HG02852 (cell line): ENCODE results near the gene CELA2B.
"Not testable (repeated sequence)": the region's sequence is repeated elsewhere in the genome, so short reads cannot be mapped to it uniquely, and the experiment has no call there.

Source experiments
- ATAC-seq: cut with Tn5 transposase; IDR thresholded peaks from one replicate; pipeline ENCODE4 v1.9.1; 2021; ENCODE audit warnings: mild to moderate bottlenecking, moderate library complexity; ENCODE audit not compliant: unreplicated experiment

Gene CELA2B

DNA sequence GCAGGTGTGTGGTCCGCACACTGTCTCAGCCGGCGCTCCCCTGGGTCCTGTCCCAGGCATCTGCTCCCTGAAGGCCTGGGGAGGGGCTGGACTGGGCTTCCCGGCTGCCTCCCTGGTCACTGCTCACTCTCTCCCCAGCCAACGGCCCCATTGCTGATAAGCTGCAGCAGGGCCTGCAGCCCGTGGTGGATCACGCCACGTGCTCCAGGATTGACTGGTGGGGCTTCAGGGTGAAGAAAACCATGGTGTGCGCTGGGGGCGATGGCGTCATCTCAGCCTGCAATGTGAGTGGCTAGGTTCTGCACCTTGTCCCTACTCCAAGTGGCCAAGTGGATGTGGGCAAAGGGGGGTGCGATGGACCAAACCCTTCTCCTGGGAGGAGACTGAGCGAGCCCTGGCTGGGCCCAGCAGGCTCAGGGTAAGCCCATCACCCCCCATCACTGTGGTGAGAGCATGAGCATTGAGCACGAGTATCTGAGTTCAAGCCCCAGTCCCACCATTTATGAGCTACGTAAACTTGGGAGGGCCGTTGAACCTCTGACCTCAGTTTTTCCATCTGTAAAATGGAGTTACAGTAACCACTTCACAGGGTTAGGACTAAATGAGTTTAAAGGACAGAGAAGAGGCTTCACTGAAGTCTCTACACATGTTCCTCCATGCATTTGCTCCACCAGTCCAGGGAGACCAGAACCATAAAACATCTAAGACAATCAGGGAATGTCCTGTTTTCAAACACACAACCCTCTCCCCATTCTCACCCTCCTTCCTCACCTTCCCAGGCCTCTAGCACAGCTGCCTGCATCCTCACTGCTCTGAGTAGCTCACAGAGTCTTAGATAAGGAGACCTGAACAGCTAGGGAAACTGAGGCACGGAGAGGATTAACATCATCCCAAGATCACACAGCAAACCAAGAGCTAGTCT, 31.2 kb upstream of the CELA2B start:
- ATAC-seq: no peak

DNA sequence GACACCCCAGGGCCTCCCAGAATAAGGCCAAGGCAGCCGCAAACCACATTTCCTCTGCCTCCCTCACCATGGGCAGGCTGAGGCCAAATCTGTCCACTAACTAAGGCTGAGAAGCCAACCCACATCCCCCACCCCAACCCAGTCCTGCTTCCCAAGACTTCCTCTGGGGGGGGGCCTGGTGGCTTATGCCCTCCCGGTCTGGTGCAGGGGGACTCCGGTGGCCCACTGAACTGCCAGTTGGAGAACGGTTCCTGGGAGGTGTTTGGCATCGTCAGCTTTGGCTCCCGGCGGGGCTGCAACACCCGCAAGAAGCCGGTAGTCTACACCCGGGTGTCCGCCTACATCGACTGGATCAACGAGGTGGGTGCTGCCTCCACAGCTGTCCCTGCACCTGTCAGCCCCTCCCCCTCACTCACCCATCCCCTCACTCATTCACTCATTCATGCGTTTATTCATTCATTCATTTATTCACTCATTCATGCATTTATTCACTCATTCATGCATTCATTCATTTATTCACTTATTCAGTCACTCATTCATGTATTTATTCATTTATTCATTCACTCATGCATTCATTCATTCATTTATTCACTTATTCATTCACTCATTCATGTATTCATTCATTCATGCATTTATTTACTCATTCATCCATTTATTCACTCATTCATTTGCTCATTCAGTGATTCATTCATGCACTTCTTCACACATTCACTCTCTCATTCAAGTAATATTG, 30.3 kb upstream of the CELA2B start:
- no peak for ATAC-seq

DNA sequence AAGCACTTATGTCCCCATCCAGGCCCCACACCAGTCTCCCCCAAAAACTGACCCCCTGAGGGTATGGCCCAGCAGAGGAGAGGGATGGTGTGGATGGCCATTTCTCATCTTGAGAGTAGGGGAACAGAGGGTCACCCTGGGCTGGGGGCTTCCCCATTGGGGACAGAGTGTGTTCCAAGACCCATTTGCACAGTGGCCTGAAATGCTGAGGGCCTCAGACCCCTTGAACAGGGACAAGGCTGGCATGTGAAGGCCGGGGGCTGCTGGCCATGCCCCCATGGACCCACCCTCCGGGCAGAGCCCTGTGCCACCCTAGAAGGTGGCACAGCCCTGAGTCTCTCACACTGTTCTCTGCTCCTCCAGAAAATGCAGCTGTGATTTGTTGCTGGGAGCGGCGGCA, 29.7 kb upstream of the CELA2B start:
- ATAC-seq: no peak

DNA sequence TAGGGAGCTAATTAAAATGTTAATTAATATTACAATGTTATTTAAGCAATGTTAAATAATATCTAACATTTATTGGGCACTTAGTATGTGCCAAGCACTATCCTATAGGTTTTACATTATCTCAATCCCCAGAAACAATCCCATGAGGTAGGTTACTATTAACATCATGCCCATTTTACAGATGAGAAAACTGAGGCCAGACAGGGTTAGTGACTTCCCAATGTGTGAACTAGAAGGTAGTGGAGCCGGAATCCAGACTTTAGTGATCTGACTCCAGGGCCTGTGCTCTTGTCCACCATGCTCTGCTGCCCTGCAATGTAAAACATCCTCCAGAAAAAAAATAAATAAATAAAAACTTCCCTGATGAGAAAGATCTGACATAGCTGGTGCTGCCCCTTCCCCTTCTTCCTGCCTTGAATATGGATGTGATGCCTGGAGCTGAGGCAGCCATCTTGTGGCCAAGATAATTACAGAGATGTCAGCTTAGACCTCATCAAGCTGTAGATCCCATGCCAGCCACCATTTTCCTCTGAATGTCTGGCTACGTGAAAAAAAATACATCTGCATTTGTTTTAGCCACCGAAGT, 26.9 kb upstream of the CELA2B start:
- ATAC-seq: no peak

- ATAC-seq: no peak
These were observed 26.3 kb upstream of the CELA2B start for GRCh38 chr1:15449567-15449966.

- ATAC-seq: no peak
These were observed 24.7 kb upstream of the CELA2B start for GRCh38 chr1:15451014-15451722.

- no peak for ATAC-seq
These were observed 23.7 kb upstream of the CELA2B start for GRCh38 chr1:15452216-15452615.

- ATAC-seq: no peak
These were observed 22.9 kb upstream of the CELA2B start for GRCh38 chr1:15452866-15453571.

- ATAC-seq: no peak
These were observed 22.2 kb upstream of the CELA2B start for GRCh38 chr1:15453734-15454133.

- no peak for ATAC-seq
These were observed 21.6 kb upstream of the CELA2B start for GRCh38 chr1:15454256-15454655.

DNA sequence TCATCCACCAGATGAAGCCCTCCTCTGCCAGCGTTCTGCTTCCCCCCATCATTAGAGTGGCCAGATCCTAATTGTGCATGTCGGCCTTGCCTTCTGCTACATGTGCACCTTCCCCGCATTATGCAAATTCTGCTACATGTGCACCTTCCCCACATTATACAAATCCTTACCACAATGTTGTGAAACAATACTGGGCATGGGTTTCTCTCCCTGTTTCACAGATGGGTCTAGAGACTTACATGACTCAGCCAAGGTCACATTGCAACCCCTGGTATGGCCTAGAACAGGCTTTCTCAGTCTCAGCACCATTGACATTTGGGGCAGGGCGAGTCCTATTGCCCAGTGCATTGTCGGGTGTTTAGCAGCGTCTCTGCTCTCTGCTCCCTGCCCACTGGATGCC, 20.4 kb upstream of the CELA2B start:
- no peak for ATAC-seq

- ATAC-seq: no peak
These were observed 19.5 kb upstream of the CELA2B start, which contains the start of gene CELA2A for GRCh38 chr1:15456313-15456954. CELA2A (plus strand) TSS chr1:15456732; CDS start chr1:15456754, 22 bp downstream.

DNA sequence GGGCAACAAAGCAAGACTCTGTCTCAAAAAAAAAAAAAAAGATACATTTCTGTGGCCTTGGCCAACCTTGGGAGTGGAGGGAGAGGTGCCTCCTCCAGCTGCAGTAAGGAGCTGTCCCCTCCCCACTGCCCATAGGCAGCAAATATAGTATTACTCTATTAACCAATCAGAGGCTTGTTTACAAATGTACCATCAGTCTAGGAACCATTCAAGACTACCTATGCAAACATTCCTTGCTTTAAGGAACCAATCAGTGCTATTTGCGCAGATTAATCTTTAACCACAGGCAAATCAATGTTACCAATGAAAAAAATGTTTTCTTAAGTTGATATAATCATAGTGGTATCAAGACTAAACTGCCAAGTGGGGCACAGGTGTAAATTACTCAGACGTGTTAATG, 18.3 kb upstream of the CELA2B start:
- no peak for ATAC-seq

GRCh38 chr1:15458388-15458787, 17.5 kb upstream of the CELA2B start:
- ATAC-seq: not testable (repeated sequence)

DNA sequence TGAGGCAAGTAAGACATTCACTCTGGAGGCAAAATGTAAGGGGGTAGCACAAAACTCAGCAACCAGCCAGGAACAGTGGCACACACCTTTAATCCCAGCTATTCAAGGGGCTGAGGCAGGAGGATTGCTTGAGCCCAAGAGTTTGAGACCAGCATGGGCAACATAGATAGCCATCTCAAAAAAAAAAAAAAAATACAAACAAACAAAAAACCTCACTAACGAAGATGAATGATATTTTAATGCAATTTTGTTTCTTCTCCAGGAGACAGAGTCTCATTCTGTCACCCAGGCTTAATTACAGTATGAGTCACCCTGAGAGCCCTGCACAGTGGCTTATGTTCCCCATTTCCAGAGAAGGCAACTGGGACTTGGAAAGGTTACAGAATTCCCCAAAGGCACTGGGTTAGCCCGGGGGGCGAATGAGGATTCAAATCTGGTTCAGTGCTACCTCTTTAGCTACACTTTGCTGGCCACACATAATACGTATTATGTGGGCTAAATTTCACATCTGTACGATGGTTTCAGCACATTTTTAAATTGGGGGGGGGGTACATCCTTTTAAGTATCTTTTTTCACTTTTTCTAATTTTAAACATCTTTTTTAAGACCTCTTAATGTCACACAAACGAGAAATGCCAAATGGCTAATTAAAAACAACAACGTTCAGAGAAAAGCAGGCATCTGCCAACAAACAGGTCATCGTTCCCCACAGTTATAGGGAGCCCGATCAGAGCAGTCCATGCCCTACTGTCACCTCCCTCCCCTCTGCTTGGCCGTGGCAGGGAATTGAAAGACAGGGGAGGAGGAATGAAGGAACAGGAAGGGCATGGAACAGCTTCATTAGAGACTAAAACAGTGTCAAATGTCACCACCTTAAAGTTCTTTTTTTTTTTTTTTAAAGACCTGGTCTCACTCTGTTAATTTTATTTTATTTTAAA, 15.9 kb upstream of the CELA2B start:
- ATAC-seq: no peak

GRCh38 chr1:15460708-15461095, 15.2 kb upstream of the CELA2B start:
- ATAC-seq: no peak

GRCh38 chr1:15463064-15463800, 12.7 kb upstream of the CELA2B start:
- ATAC-seq: not testable (repeated sequence)

- not testable (repeated sequence) for ATAC-seq
These were observed 12.0 kb upstream of the CELA2B start for GRCh38 chr1:15463926-15464322.
